ENCODE data around the gene NLRP14.

DNA sequence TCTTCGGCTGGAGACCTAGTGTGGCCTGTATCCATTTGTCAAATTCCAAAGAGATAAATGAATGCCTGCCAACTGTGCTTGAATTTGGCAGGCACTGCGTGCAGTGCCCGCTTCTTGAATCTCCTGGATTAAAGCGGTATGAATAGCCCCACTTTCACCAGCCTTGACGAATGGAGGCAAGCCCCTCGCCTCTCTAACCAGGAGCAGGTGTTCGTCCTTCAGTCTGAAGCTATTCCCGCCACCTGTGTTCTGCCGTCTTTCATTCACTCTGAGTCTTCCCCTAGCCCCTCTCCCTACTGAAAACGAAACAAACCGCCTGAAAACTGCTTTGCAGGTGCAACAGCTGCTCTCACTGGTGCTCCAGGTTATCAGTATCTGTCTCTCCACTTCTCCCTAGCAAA, 11.2 kb downstream of the NLRP14 start:
- TF ChIP-seq, protein P1, sequence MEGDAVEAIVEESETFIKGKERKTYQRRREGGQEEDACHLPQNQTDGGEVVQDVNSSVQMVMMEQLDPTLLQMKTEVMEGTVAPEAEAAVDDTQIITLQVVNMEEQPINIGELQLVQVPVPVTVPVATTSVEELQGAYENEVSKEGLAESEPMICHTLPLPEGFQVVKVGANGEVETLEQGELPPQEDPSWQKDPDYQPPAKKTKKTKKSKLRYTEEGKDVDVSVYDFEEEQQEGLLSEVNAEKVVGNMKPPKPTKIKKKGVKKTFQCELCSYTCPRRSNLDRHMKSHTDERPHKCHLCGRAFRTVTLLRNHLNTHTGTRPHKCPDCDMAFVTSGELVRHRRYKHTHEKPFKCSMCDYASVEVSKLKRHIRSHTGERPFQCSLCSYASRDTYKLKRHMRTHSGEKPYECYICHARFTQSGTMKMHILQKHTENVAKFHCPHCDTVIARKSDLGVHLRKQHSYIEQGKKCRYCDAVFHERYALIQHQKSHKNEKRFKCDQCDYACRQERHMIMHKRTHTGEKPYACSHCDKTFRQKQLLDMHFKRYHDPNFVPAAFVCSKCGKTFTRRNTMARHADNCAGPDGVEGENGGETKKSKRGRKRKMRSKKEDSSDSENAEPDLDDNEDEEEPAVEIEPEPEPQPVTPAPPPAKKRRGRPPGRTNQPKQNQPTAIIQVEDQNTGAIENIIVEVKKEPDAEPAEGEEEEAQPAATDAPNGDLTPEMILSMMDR (IDR thresholded peaks at IDR 0.05), result no peak
- TF ChIP-seq POLR2A (IDR thresholded peaks at IDR 0.05) (no peak), POLR2AphosphoS5 (IDR thresholded peaks at IDR 0.05) (no peak)

Measured in breast epithelium (tissue), 3 donors.